Limb (tissue), 2 donors: ENCODE results near the gene PDXK.
A peak's percentile ranks its signal among the peaks of the same experiment; 100 is the strongest.

Experiments used
- DNase-seq, 2 donors: peaks; one replicate each; pipeline ENCODE4 v3.0.0-alpha.2; 2016; ENCODE audit errors: extremely low spot score in 2 of 2

The PDXK gene

GRCh38 chr21:43803558-43804300 is 84.8 kb downstream of the PDXK start:
- no peak for DNase-seq

- no peak for DNase-seq
Observed at GRCh38 chr21:43805275-43805800, 86.4 kb downstream of the PDXK start.

- DNase-seq: no peak
Observed at GRCh38 chr21:43806017-43806710, 87.2 kb downstream of the PDXK start.

- DNase-seq: no peak
Observed at GRCh38 chr21:43808367-43808766, 89.4 kb downstream of the PDXK start.

- DNase-seq: no peak
Observed at GRCh38 chr21:43808832-43809251, 89.9 kb downstream of the PDXK start.

- DNase-seq: no peak
Observed at GRCh38 chr21:43809346-43809799, 90.4 kb downstream of the PDXK start.

GRCh38 chr21:43809853-43810504 is 91.0 kb downstream of the PDXK start:
- DNase-seq: no peak

GRCh38 chr21:43810505-43811261 is 91.8 kb downstream of the PDXK start:
- DNase-seq: peak; percentile 39 to 86

GRCh38 chr21:43811262-43812105 is 92.6 kb downstream of the PDXK start:
- DNase-seq: no peak
